HTERT RPE-1 (cell line): Measurements from ENCODE around the gene EIF3L.

Experiments used
- in situ Hi-C: fragments of 300-500 bp; cut with MboI; formaldehyde crosslinking; loops from 4 replicates; pipeline ENCODE4 v1.14.3; 2020; ENCODE audit warnings: low sequenced_read_pairs

EIF3L gene

GRCh38 chr22:37925767-37926166 is 76.5 kb downstream of the EIF3L start:
- in situ Hi-C loops: no loop called here

GRCh38 chr22:37926358-37926757 is 77.1 kb downstream of the EIF3L start:
- in situ Hi-C loops: no loop called here

- in situ Hi-C loops: no loop called here
These were observed 77.8 kb downstream of the EIF3L start for GRCh38 chr22:37926771-37927636.

- in situ Hi-C loops: no loop called here
These were observed 78.4 kb downstream of the EIF3L start for GRCh38 chr22:37927637-37927936.

- in situ Hi-C loops: no loop called here
These were observed 80.2 kb downstream of the EIF3L start for GRCh38 chr22:37929390-37929789.

- in situ Hi-C loops: no loop called here
These were observed 81.2 kb downstream of the EIF3L start for GRCh38 chr22:37930270-37930951.

- in situ Hi-C loops: no loop called here
These were observed 81.8 kb downstream of the EIF3L start for GRCh38 chr22:37930952-37931440.

- in situ Hi-C loops: no loop called here
These were observed 82.7 kb downstream of the EIF3L start for GRCh38 chr22:37931893-37932389.

GRCh38 chr22:37932401-37932800 is 83.2 kb downstream of the EIF3L start:
- in situ Hi-C loops: no loop called here

GRCh38 chr22:37932821-37933578 is 83.8 kb downstream of the EIF3L start:
- in situ Hi-C loops: no loop called here

- in situ Hi-C loops: no loop called here
These were observed 84.6 kb downstream of the EIF3L start for GRCh38 chr22:37933711-37934376.
